Measurements from ENCODE around the gene HBQ1. TPM values are rescaled to one million over a fixed set of nuclear protein-coding genes. Genes with fewer than 3 reads are reported as not detected.
"Not testable (repeated sequence)": the region's sequence is repeated elsewhere in the genome, so short reads cannot be mapped to it uniquely, and the experiment has no call there.

The HBQ1 gene
- total RNA-seq, 4 donors from 2014 or later, result not detected

- H3K27me3 ChIP-seq, result peaks cover 39% of the 10 kb centered on the region
- no peak for DNase-seq (ENCODE audit: low spot score in 2 of 2)
- WGBS, result 3% methylated on average over 8 of the region's 59 CpGs
- no peaks in the 10 kb centered on the region for H3K9me3 ChIP-seq
- no peaks in the 10 kb centered on the region for H3K36me3 ChIP-seq
- H3K4me3 ChIP-seq, result peak overlapping the region; percentile 48
- H3K27ac ChIP-seq, result no peak overlapping the region
- H3K4me1 ChIP-seq, result peaks cover 10% of the 10 kb centered on the region
- TF ChIP-seq CTCF (IDR thresholded peaks at IDR 0.05) (no peak), EP300 (IDR thresholded peaks at IDR 0.05) (no peak), POLR2A (IDR thresholded peaks at IDR 0.05) (no peak), POLR2AphosphoS5 (IDR thresholded peaks at IDR 0.05) (no peak)
These were observed 25.8 kb upstream of the HBQ1 start for GRCh38 chr16:154217-155030.

GRCh38 chr16:155031-155398, 25.2 kb upstream of the HBQ1 start:
- Histone ChIP-seq H3K27me3 (peaks cover 40% of the 10 kb centered on the region), H3K4me1 (peaks cover 10% of the 10 kb centered on the region), H3K9me3 (no peaks in the 10 kb centered on the region), H3K4me3 (peak overlapping the region; percentile 48), H3K36me3 (no peaks in the 10 kb centered on the region), H3K27ac (no peak overlapping the region)
- no peak for TF ChIP-seq POLR2A (IDR thresholded peaks at IDR 0.05)
- TF ChIP-seq EP300 (IDR thresholded peaks at IDR 0.05), result no peak
- TF ChIP-seq CTCF (IDR thresholded peaks at IDR 0.05), result no peak
- TF ChIP-seq POLR2AphosphoS5 (IDR thresholded peaks at IDR 0.05), result no peak
- no peak for DNase-seq (ENCODE audit: low spot score in 2 of 2)
- WGBS, result 66% methylated on average over 7 of the region's 7 CpGs

- H3K27me3 ChIP-seq, result peaks cover 54% of the 10 kb centered on the region
These were observed 21.0 kb upstream of the HBQ1 start for GRCh38 chr16:159136-159849.

GRCh38 chr16:160242-160641, 20.0 kb upstream of the HBQ1 start:
- H3K4me3 ChIP-seq; H3K27ac ChIP-seq; H3K36me3 ChIP-seq; H3K4me1 ChIP-seq; H3K9me3 ChIP-seq; DNase-seq (ENCODE audit: low spot score in 2 of 2): not testable (repeated sequence)
- peaks cover 48% of the 10 kb centered on the region for H3K27me3 ChIP-seq
- WGBS, result 86% methylated on average over 7 of the region's 20 CpGs

More at GRCh38 chr16:159136-159849, 21.0 kb upstream of the HBQ1 start:
- WGBS, result 49% methylated on average over 6 of the region's 6 CpGs
- Histone ChIP-seq H3K36me3 (no peaks in the 10 kb centered on the region), H3K4me1 (peaks cover 9% of the 10 kb centered on the region), H3K27ac (no peak overlapping the region), H3K4me3 (no peak overlapping the region), H3K9me3 (no peaks in the 10 kb centered on the region)
- TF ChIP-seq EP300 (IDR thresholded peaks at IDR 0.05), result no peak
- no peak for TF ChIP-seq POLR2A (IDR thresholded peaks at IDR 0.05)
- no peak for TF ChIP-seq POLR2AphosphoS5 (IDR thresholded peaks at IDR 0.05)
- TF ChIP-seq CTCF (IDR thresholded peaks at IDR 0.05), result no peak
- DNase-seq (ENCODE audit: low spot score in 2 of 2), result no peak

- Histone ChIP-seq H3K36me3 (no peaks in the 10 kb centered on the region), H3K9me3 (no peaks in the 10 kb centered on the region), H3K4me3 (no peak overlapping the region), H3K27ac (no peak overlapping the region), H3K4me1 (peaks cover 8% of the 10 kb centered on the region), H3K27me3 (peaks cover 50% of the 10 kb centered on the region)
- TF ChIP-seq POLR2A (IDR thresholded peaks at IDR 0.05) (no peak), POLR2AphosphoS5 (IDR thresholded peaks at IDR 0.05) (no peak), CTCF (IDR thresholded peaks at IDR 0.05) (no peak), EP300 (IDR thresholded peaks at IDR 0.05) (no peak)
- DNase-seq (ENCODE audit: low spot score in 2 of 2), result no peak
- WGBS, result 57% methylated on average over 11 of the region's 18 CpGs
These were observed 19.5 kb upstream of the HBQ1 start for GRCh38 chr16:160691-161190.

All from suprapubic skin (tissue), 4 donors.